NCI-H446 (cell line): ENCODE results near the gene PADI1.

Experiments used
- DNase-seq, 2 experiments: peaks; one replicate each; lab custom pipeline; 2025; lab: John Stamatoyannopoulos, UW

Gene PADI1

DNA sequence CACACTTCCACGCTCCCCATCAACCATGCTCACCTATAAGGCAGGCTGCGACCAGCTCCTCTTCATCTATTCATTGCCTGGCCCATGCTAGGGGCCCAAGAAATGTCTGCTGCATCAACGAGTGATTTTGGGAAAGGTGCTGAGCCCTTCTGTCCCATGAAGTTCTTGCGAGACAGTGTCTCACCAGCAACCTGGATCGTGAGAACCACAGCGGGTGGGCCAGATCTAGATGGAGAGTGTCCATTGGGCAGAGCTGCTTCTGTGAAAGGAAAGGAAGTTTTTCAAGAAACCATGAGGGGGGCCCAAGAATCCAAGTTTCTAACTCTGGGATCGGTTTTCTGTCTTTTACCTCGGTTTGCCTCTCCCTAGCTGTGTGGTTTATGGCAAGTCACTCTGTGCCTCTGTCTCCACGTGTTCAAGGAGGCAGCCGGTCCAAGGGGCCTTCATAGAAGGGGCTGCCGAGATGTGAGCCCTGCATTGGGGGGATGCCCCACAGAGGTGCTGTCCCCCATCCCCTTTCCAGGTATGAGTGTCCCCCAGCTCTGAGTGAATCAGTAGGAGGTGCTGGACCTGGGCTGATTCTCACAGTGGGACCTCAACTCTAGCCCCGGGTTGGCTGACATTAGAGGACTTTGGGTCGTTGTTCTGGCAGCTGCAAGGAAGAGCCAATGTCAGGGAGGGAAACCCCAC, 8.3 kb upstream of the PADI1 start:
- no peak for DNase-seq

DNA sequence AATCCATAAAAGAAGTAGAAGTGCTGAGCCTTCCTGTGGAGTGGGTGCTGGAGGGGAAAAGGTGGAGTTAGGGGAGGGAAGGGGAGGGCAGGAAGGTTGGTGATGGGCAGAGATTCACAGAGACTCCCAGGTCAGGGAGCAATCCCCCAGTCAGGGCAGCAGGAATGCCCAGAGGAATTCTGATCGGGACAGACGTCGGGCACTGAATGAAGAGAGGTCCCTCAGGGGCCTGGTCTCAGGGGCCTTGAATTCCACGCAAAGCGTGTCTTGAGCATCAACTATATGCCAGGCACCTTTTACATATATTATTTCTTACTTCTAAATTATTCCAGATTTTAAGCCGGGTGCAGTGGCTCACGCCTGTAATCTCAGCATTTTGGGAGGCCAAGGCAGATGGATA, 7.2 kb upstream of the PADI1 start:
- DNase-seq: no peak

DNA sequence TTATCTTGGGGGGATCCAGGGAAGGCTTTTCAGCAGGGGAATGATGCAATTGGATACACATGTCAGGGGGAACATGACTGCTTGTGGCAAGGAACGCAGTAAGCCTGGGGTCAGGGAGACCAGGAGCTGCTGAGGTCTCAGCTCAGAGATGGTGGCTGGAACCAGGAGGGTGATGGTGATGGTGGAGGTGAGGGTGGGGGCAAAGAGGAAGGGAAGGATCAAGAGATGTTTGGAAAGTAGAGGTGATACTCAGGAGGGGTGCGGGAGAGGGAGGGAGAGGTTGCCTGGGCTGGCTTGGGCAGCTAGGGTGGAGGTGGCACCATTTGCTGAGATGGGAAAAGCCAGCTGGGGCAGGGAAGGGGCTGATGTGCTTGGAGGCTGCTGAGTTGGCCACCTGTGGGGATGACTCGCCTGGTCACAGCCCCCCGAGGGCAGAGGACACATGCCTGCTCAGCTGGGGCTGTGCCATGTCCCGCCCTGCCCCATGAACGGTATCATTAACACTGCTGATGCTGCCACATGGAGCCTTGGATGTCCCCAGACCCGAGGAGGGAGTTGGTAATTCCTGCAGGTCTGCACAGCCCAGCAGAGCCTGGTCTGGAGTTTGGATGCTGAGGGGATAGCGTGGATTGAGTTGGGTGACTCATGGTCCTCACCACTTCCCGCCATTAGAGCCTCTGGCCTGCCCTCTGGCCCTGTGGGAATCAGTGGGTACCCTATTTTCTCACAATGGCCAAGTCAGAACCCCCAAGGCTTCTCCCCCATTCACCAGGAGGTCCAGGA, 6.3 kb upstream of the PADI1 start:
- DNase-seq: no peak

DNA sequence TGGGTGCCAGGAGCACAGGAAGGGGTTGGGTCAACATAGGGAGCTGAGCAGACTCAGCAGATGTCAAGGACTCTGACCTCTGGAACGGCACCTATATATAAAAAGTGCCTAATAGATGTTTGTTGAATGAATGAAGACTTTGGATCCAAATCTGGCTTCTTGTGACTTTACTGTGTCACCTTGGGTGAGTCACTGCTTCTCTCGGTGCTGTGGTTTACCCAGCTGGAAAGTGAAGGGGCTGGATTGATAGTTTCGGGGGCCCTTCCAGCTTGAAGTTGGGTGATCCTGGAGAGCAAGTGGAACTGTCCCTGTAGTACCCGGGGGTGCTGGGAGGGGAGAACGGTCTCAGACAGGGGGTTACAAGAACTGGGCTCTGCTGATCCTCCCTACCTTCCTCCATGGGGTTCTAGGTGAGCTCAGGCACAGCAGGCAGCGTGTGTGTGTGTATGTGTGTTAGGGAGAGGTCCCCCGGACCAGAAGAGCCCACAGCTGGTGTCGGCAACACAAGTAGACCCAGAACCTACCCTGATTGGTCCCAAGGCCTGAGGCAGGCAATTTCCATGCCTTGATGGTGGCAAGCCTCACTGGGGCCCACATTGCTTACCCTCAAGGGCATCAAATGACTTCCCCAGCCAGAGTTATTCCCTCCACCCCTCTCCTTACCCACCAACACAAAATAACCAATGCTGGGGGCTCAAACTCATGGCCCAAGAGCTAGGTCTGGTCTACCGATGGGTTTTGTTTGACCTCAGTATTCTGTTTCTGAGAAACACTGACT, 5.5 kb upstream of the PADI1 start:
- no peak for DNase-seq

DNA sequence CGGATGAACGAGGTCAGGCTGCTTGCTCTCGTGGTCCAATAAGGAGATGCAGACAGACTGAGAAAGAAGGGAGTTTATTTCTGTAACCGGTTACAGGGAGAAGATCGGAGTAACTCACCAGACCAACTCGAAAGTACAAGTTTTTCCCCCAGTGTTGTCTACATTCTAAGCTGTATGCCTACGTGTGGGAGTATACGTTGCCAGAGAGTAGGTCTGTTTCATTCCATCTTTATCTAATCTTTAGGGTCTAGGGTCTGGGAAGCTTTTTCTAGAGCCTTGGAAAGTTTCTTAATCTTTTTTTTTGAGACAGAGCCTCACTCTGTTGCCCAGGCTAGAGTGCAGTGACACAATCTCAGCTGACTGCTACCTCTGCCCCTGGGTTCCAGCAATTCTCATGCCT, 4.7 kb upstream of the PADI1 start:
- no peak for DNase-seq

DNA sequence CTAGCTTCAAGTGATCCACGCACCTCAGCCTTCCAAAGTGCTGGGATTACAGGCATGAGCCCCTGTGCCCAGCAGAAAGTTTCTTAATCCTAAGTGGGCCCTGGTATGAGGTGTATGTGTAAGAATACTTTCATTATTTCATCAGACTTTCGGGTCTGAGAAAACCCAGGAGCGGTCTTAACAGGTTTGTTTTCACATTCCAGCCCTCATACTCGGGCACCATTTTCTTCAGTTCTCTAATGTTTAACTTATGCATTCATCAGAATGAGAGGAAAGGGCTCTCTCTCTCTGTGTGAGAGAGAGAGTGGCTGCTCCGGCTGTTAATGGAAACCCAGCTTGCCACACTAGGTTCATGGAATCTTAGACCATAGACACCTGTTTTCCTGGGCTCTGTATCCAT, 4.2 kb upstream of the PADI1 start:
- DNase-seq: no peak

DNA sequence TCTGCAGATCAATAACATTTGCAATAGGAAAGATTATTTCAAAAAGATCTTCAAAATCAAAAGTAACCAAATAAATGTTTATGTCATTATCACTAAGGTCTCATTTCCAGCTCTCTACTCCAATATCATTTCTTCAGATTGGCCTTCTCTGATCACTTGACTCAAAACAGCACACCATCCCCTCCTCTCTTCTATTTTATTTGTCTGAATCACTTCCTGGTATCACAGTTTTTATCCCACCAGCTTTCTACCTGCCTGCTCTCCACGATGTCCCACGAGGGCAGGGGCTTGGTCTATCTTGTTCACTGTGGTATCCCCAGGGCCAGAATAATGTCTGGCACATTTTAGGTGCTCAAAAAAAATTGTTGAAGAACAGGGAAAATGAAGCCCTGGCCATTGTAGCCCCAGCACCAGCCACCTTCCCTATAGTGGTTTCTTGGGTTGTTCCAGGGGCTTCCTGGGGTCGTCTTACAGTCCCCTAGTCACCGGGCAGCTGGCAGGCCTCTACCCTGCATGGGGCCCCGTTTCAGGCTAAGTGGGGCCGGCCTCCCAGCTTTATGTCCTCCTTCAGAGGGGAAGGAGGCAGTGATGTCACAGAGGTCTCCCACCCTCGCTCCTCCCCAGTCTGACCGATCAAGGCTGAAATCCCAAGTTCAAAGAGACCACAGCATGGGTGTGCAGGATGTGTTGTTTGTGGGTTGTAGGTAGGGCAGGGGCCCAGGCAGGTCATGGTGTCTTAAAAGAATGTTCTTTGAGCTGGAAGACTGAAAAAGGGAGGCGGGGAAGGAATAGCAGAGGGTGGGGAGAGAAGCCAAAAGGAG, 3.5 kb upstream of the PADI1 start:
- no peak for DNase-seq

DNA sequence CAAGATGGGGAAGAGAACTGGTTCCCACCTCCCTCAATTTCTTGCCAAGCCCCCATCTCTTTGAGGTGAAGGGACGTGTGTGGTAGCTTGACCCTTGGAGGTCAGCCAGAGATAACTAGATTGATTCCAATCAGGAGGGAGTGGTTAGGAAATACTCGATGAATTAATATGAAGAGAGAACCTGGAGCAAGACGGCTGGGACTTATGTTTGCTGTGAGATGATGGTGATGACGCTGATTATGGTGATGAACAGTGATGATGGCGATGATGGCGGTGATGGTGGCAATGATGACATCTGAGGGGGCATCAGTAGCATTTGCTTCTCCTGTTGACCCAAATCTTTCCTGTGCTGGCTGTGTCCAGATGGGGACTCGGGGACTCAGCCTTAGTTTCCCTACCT, 724 bp downstream of the PADI1 start:
- no peak for DNase-seq

DNA sequence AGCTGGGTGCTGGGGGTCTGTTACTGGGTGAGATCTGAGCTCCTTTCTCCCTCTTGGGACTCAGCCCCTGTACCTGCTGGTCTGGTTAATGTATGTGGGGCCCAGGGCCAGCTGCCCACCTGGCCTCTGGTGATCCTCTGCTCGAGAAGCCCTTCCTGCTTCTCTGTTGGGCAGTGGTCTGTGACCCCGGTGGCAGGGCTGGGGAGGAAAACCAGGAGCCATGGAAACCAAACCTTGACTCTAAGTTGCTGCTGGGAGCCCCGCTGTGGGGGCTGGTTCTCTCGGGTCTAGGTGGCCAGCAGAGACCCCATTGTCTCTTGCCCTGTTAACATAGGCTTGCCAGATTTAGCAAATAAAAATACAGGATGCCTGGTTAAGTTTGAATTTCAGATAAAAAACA, 1.3 kb downstream of the PADI1 start:
- DNase-seq: no peak

DNA sequence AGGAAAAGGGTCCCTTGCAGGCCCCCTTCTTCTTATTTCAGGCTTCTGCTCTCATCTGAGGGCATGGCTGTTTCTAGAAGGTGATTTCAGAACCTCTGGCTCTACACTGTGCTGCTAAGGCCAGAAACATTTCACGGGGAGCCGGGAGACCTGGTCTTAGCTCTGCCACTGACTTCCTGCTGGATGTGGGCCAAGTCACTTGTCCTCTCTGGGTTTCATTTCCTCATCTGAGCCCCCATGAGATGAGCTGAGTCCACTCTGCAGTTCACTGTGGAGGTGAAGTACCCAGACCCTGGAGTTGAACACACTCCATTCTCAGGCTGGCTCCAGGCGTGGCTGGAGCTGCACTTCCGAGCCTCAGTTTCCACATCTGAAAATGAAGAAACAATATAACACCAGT, 2.1 kb downstream of the PADI1 start:
- DNase-seq: no peak

DNA sequence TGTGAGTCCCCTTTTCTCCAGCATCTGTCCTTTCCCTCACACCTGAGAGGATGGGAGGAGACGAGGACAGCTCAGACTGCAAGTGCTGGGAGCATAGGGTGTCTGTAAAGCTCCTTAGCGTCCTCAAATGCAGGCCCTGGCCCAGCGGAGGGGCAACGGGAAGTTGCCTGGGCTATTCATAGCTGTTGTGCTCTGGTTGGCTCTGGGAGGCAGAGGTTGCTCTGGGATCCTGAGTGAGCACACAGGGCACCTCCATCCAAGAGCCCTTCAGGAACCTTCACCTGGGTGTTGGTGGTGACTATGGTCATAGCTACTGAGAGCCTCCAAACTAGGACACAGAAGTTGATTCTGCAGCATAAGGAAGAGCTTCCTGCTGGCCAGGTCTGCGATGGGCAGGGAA, 2.6 kb downstream of the PADI1 start:
- no peak for DNase-seq

DNA sequence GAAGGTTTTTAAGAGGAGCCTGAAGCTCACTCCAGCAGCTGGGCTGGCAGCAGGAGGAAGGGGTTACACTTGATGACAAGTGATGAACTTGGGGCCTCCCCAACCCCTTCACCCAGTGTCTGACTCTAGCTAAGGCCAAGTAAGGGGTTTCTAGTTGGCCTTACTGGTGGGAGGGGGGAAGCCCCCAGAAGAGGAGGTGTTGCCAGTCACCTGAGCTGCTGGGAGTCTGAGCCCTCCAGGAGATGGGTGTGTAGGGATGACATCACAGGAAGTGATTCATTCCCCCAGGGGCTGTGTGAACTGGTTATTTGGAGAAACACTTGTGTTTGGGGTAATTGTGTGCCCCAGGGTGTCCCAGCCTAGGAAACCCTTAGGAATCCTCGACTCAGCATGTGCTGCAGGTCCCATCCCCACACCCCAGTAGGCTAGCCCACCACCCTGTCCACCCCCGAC, 3.1 kb downstream of the PADI1 start:
- no peak for DNase-seq

DNA sequence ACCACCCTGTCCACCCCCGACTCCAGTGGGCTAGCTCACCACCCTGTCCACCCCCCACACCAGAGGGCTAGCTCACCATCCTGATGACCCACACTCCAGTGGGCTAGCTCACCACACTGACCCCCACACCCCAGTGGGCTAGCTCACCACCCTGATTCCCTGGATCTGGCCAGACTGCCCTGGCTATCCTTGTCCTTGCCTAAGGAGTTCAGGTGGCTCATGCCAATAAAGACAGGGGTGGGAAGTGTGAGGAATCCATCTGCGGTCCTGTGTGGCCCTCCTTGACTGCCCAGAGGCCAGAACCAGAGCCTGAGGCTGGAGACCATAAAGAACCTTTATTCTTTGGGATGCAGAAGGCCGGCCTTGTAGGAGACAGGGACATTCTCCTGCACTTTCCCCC, 3.6 kb downstream of the PADI1 start:
- DNase-seq: no peak

DNA sequence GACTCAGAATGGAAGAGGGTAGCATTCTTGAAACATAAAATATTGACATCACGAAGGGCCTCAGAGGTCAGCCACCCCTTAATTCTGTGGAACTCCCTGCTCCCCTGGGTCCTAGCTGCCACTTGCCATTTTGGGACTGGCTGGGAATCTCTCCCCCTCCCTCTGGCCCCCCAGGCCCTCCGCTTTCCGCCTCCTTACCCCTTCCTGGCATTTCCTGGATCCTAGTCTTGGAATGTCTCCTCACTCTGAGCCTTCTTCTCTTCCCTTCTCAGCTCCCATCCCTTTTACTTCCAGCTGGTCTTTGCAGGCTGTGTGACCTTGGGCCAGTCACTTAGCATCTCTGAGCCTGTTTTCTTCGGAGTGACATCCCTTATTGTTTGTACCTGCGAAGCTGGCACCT, 4.5 kb downstream of the PADI1 start:
- no peak for DNase-seq

DNA sequence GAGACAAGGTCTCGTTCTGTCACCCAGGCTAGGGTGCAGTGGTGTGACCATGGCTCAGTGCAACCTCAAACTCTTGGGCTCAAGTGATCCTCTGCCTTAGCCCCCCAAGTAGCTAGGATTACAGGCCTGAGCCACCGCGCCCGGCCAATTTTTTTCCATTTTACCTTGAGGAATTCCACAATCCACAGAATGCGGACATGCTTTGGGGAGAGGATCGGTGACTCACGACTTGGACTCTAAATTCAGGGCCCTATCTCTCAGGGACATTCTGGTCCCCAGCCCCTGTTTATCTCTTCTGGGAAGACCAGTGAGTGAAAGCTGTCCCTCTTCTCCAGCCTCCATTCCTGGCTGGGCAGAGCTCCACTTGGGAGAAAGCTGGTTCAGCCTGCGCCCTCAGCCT, 5.2 kb downstream of the PADI1 start:
- DNase-seq: no peak

DNA sequence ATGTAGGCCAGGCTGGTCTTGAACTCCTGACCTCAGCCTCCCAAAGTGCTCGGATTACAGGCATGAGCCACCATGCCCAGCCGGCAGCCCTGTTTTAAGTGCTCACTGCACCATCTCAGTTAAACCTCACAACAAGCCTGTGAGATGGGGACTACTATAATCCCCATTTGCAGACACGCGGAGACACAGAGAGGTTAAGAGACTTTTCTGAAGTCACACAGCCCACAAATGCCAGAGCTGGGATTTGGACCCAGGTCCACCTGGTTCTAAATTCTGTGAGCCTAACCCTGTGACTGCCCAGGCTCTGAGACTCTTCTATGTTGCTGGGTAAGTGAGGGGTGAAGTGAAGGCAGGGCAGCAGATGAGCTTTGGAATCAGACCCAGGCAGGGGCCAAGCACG, 6.4 kb downstream of the PADI1 start:
- DNase-seq: no peak

DNA sequence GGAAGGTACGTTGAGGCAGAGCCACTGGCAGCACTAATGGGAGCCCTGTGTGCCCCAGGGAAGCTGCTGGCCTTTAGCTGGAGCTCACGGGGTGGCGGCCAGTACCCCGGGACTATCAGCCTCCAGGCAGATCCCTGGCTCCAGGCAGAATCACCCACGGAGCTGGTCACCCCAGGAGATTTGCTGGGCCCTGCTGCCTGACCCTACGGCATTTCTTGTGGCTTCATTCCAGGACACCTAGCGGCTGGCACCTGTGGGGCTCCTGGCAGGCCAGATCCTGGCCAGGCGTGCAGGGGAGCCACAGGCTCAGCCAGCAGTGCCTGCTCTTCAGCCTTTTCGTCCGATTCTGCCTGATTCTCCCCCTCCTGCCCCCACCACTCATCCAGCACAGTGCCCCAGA, 7.1 kb downstream of the PADI1 start:
- no peak for DNase-seq

DNA sequence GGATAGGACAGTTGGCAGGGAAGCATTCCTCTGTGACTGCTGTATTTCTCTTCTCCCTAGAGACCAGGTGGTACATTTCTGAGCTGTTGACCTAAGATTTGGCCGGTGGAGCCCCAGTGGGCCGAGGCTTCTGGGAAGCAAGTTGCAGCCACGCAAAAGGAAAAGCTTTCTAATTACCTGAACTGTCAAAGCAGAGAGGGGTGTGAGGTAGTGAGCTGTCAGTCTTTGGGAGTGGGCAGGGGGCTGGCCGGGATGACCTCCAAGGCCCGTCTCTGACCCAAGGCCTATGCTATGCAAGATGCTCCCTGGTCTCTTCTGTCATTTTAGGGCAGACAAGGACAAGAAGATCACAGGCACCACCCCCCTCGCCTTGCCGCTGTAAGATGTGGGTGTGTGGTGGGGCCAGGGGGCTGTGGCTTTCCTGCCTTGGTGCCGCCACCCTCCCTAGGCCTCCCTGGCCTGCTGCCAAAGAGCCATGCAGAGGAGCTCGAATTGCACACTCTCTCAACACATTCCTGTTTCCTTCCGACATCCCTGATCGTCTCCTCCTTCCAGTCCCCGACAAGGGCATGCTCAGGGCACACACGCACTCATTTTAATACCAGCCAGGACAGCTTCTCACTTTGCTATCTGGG, 7.7 kb downstream of the PADI1 start:
- no peak for DNase-seq

DNA sequence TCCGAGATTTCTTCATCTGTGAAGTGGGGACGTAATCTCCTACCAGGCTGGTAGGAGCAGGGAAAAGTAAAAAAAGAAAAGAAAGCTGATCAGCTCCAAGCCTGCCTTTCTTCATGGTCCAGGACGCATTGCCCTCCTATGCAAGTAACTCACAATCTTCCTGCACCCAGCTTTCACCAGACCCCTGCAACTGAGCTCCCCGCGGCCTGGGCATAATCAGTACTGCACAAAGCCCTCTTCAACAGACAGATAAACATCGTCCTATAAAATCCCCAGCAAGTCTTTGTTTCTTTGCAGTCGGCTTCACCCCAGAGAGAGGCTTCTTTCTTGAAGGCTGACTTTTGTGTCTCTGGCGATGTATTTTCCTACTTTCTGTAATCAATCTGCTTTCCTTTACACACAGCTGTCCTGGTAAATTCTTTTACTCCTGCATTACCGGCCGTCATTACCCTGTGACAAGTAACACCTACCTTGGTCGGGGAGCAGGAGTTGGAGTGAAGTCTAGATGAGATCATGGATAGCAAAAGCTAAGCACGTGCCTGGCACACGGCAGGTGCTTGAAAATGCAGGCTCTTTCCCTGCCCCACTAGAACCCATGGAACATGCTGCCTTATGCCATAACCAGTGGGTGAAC, 8.3 kb downstream of the PADI1 start:
- no peak for DNase-seq

DNA sequence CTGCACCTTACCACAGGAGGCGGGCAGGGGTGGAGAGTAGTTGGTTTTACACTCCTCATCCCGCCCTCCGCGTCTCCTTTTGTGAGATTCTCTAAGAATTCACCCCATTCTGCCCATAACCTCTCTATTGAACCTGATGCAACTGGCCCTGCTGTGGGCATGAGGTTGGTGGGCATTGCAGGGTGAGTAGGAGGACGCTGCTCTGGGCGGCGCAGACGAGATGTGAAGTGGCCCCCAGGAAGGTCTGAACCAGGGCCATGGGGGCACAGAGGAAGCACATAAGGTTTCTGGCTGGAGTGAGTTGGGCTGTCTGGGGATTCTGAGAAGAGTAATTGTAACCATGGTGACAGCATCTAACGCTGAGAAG, 8.8 kb downstream of the PADI1 start:
- no peak for DNase-seq

DNA sequence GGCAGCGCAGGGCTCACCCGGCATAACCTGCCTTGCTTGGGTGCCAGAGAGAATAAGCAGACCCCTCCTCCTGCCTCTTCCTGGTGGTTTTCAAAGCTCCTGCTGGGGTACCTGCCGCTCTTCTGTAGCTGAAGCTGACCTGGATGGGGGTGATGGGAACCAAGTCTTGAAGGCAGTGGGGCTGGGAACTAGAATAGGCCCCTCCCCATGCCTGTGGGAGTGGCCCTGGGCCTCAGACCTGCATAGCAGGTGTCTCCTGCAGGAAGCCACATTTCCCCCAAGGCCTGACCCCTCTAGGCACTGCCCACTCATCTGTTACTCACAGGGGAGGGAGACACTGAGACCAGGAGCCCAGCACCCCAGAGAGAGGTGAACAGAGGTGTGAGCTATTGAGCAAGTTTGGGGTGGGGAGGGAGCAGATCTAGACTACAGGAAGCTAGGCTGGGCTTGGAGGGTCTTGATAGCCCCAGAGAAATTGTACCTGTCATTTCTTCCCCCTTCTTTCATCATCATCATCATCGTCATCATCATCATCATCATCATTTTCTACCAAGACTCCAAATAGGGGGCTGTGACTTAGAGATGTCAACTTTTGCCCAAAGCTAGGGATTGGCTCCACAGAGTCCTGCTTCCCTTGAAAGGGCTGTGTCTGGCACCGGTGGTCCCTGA, 10.1 kb downstream of the PADI1 start:
- DNase-seq: no peak
